ENCODE results near the gene MACROD1. TPM values are rescaled to one million over a fixed set of nuclear protein-coding genes. Genes with fewer than 3 reads are reported as not detected.
A peak's percentile ranks its signal among the peaks of the same experiment; 100 is the strongest.

The MACROD1 gene
- polyA plus RNA-seq, 2 donors = 25.6 to 75.6 TPM

GRCh38 chr11:63993993-63994392, 171.9 kb downstream of the MACROD1 start:
- no peaks in the 10 kb centered on the region for H3K9me3 ChIP-seq (ENCODE audit: control insufficient read depth in 2 of 2, insufficient read depth in 1 of 2, low read depth in 1 of 2, low read length in 1 of 2)
- no peak overlapping the region for H3K27ac ChIP-seq (ENCODE audit: low read depth in 2 of 2, low read length in 1 of 2)
- H3K27me3 ChIP-seq (ENCODE audit: control insufficient read depth in 1 of 2, insufficient read depth in 2 of 2, low read length in 2 of 2) = no peaks in the 10 kb centered on the region
- H3K36me3 ChIP-seq (ENCODE audit: control insufficient read depth in 2 of 2, insufficient read depth in 2 of 2, low read length in 1 of 2) = peaks cover 15 to 35% of the 10 kb centered on the region in 2 donors
- no peak overlapping the region for H3K4me3 ChIP-seq (ENCODE audit: low read depth in 1 of 2, low read length in 2 of 2)
- peaks cover 0 to 12% of the 10 kb centered on the region in 2 donors for H3K4me1 ChIP-seq (ENCODE audit: control insufficient read depth in 2 of 2, insufficient read depth in 2 of 2, low read length in 1 of 2)
- WGBS, 2 donors = 67 to 72% methylated on average over 6 of the region's 6 CpGs

- Histone ChIP-seq H3K36me3 (ENCODE audit: control insufficient read depth in 2 of 2, insufficient read depth in 2 of 2, low read length in 1 of 2) (peaks cover 15 to 40% of the 10 kb centered on the region in 2 donors), H3K27ac (ENCODE audit: low read depth in 2 of 2, low read length in 1 of 2) (no peak overlapping the region), H3K9me3 (ENCODE audit: control insufficient read depth in 2 of 2, insufficient read depth in 1 of 2, low read depth in 1 of 2, low read length in 1 of 2) (no peaks in the 10 kb centered on the region), H3K4me1 (ENCODE audit: control insufficient read depth in 2 of 2, insufficient read depth in 2 of 2, low read length in 1 of 2) (peaks cover 0 to 7% of the 10 kb centered on the region in 2 donors), H3K27me3 (ENCODE audit: control insufficient read depth in 1 of 2, insufficient read depth in 2 of 2, low read length in 2 of 2) (no peaks in the 10 kb centered on the region), H3K4me3 (ENCODE audit: low read depth in 1 of 2, low read length in 2 of 2) (no peak overlapping the region)
- 87 to 91% methylated on average over 5 of the region's 5 CpGs for WGBS, 2 donors
Observed at GRCh38 chr11:63993100-63993499, 172.8 kb downstream of the MACROD1 start.

GRCh38 chr11:63991558-63991957, 174.4 kb downstream of the MACROD1 start:
- Histone ChIP-seq H3K27me3 (ENCODE audit: control insufficient read depth in 1 of 2, insufficient read depth in 2 of 2, low read length in 2 of 2) (no peaks in the 10 kb centered on the region), H3K4me3 (ENCODE audit: low read depth in 1 of 2, low read length in 2 of 2) (no peak overlapping the region), H3K36me3 (ENCODE audit: control insufficient read depth in 2 of 2, insufficient read depth in 2 of 2, low read length in 1 of 2) (peaks cover 15 to 25% of the 10 kb centered on the region in 2 donors), H3K4me1 (ENCODE audit: control insufficient read depth in 2 of 2, insufficient read depth in 2 of 2, low read length in 1 of 2) (peaks cover 2 to 5% of the 10 kb centered on the region in 2 donors), H3K9me3 (ENCODE audit: control insufficient read depth in 2 of 2, insufficient read depth in 1 of 2, low read depth in 1 of 2, low read length in 1 of 2) (no peaks in the 10 kb centered on the region), H3K27ac (ENCODE audit: low read depth in 2 of 2, low read length in 1 of 2) (no peak overlapping the region)
- WGBS, 2 donors = 83 to 85% methylated on average over 10 of the region's 10 CpGs

- 28 to 32% methylated on average over 25 of the region's 25 CpGs for WGBS, 2 donors
- H3K36me3 ChIP-seq (ENCODE audit: control insufficient read depth in 2 of 2, insufficient read depth in 2 of 2, low read length in 1 of 2) = peaks cover 7 to 11% of the 10 kb centered on the region in 2 donors
- H3K4me1 ChIP-seq (ENCODE audit: control insufficient read depth in 2 of 2, insufficient read depth in 2 of 2, low read length in 1 of 2) = peaks cover 2 to 9% of the 10 kb centered on the region in 2 donors
- no peaks in the 10 kb centered on the region for H3K9me3 ChIP-seq (ENCODE audit: control insufficient read depth in 2 of 2, insufficient read depth in 1 of 2, low read depth in 1 of 2, low read length in 1 of 2)
- H3K27me3 ChIP-seq (ENCODE audit: control insufficient read depth in 1 of 2, insufficient read depth in 2 of 2, low read length in 2 of 2) = no peaks in the 10 kb centered on the region
- peak overlapping the region; percentile 81 to 92 for H3K4me3 ChIP-seq (ENCODE audit: low read depth in 1 of 2, low read length in 2 of 2)
- peak overlapping the region in 1 of 2 donors; percentile 98 for H3K27ac ChIP-seq (ENCODE audit: low read depth in 2 of 2, low read length in 1 of 2)
Observed at GRCh38 chr11:63986932-63987513, 178.9 kb downstream of the MACROD1 start.

- Histone ChIP-seq H3K36me3 (ENCODE audit: control insufficient read depth in 2 of 2, insufficient read depth in 2 of 2, low read length in 1 of 2) (peaks cover 6 to 8% of the 10 kb centered on the region in 2 donors), H3K4me3 (ENCODE audit: low read depth in 1 of 2, low read length in 2 of 2) (peak within 1 kb of the TSS; percentile 81 to 92), H3K9me3 (ENCODE audit: control insufficient read depth in 2 of 2, insufficient read depth in 1 of 2, low read depth in 1 of 2, low read length in 1 of 2) (no peaks in the 10 kb centered on the region), H3K27ac (ENCODE audit: low read depth in 2 of 2, low read length in 1 of 2) (peak within 1 kb of the TSS; percentile 82 to 98), H3K27me3 (ENCODE audit: control insufficient read depth in 1 of 2, insufficient read depth in 2 of 2, low read length in 2 of 2) (no peaks in the 10 kb centered on the region), H3K4me1 (ENCODE audit: control insufficient read depth in 2 of 2, insufficient read depth in 2 of 2, low read length in 1 of 2) (peaks cover 2 to 9% of the 10 kb centered on the region in 2 donors)
- 0% methylated on average over 43 to 63 of the region's 63 CpGs for WGBS, 2 donors
Observed at GRCh38 chr11:63986156-63986931, 179.6 kb downstream of the MACROD1 start, which contains the start of gene OTUB1. Gene OTUB1 (plus strand): TSS chr11:63986438. CDS start chr11:63986457, 19 bp downstream.

GRCh38 chr11:63985812-63986155, 180.1 kb downstream of the MACROD1 start:
- peaks cover under 1 to 7% of the 10 kb centered on the region in 2 donors for H3K36me3 ChIP-seq (ENCODE audit: control insufficient read depth in 2 of 2, insufficient read depth in 2 of 2, low read length in 1 of 2)
- no peaks in the 10 kb centered on the region for H3K9me3 ChIP-seq (ENCODE audit: control insufficient read depth in 2 of 2, insufficient read depth in 1 of 2, low read depth in 1 of 2, low read length in 1 of 2)
- H3K27ac ChIP-seq (ENCODE audit: low read depth in 2 of 2, low read length in 1 of 2) = peak overlapping the region; percentile 63 to 98
- peaks cover 2 to 9% of the 10 kb centered on the region in 2 donors for H3K4me1 ChIP-seq (ENCODE audit: control insufficient read depth in 2 of 2, insufficient read depth in 2 of 2, low read length in 1 of 2)
- no peaks in the 10 kb centered on the region for H3K27me3 ChIP-seq (ENCODE audit: control insufficient read depth in 1 of 2, insufficient read depth in 2 of 2, low read length in 2 of 2)
- 0 to 1% methylated on average over 18 of the region's 18 CpGs for WGBS, 2 donors
- H3K4me3 ChIP-seq (ENCODE audit: low read depth in 1 of 2, low read length in 2 of 2) = peak overlapping the region; percentile 81 to 92

GRCh38 chr11:63979426-63979825, 186.5 kb downstream of the MACROD1 start:
- peak overlapping the region in 1 of 2 donors; percentile 40 for H3K27ac ChIP-seq (ENCODE audit: low read depth in 2 of 2, low read length in 1 of 2)
- 85 to 93% methylated on average over 5 of the region's 5 CpGs for WGBS, 2 donors

GRCh38 chr11:63978551-63979239, 187.2 kb downstream of the MACROD1 start:
- peak overlapping the region in 1 of 2 donors; percentile 40 for H3K27ac ChIP-seq (ENCODE audit: low read depth in 2 of 2, low read length in 1 of 2)
- H3K36me3 ChIP-seq (ENCODE audit: control insufficient read depth in 2 of 2, insufficient read depth in 2 of 2, low read length in 1 of 2) = peaks cover 0 to 11% of the 10 kb centered on the region in 2 donors
- no peaks in the 10 kb centered on the region for H3K9me3 ChIP-seq (ENCODE audit: control insufficient read depth in 2 of 2, insufficient read depth in 1 of 2, low read depth in 1 of 2, low read length in 1 of 2)
- 54 to 67% methylated on average over 10 of the region's 10 CpGs for WGBS, 2 donors
- no peak overlapping the region for H3K4me3 ChIP-seq (ENCODE audit: low read depth in 1 of 2, low read length in 2 of 2)
- H3K27me3 ChIP-seq (ENCODE audit: control insufficient read depth in 1 of 2, insufficient read depth in 2 of 2, low read length in 2 of 2) = no peaks in the 10 kb centered on the region
- peaks cover 10 to 15% of the 10 kb centered on the region in 2 donors for H3K4me1 ChIP-seq (ENCODE audit: control insufficient read depth in 2 of 2, insufficient read depth in 2 of 2, low read length in 1 of 2)

More at GRCh38 chr11:63979426-63979825, 186.5 kb downstream of the MACROD1 start:
- H3K4me3 ChIP-seq (ENCODE audit: low read depth in 1 of 2, low read length in 2 of 2) = no peak overlapping the region
- peaks cover 0 to 11% of the 10 kb centered on the region in 2 donors for H3K36me3 ChIP-seq (ENCODE audit: control insufficient read depth in 2 of 2, insufficient read depth in 2 of 2, low read length in 1 of 2)
- H3K9me3 ChIP-seq (ENCODE audit: control insufficient read depth in 2 of 2, insufficient read depth in 1 of 2, low read depth in 1 of 2, low read length in 1 of 2) = no peaks in the 10 kb centered on the region
- peaks cover 10 to 15% of the 10 kb centered on the region in 2 donors for H3K4me1 ChIP-seq (ENCODE audit: control insufficient read depth in 2 of 2, insufficient read depth in 2 of 2, low read length in 1 of 2)
- no peaks in the 10 kb centered on the region for H3K27me3 ChIP-seq (ENCODE audit: control insufficient read depth in 1 of 2, insufficient read depth in 2 of 2, low read length in 2 of 2)
